NCI-H1417 (cell line): Measurements from ENCODE around the gene AFG3L2.

Experiments used
- DNase-seq, 3 experiments: peaks; one replicate each; lab custom pipeline; 2025; lab: John Stamatoyannopoulos, UW

AFG3L2 gene

DNA sequence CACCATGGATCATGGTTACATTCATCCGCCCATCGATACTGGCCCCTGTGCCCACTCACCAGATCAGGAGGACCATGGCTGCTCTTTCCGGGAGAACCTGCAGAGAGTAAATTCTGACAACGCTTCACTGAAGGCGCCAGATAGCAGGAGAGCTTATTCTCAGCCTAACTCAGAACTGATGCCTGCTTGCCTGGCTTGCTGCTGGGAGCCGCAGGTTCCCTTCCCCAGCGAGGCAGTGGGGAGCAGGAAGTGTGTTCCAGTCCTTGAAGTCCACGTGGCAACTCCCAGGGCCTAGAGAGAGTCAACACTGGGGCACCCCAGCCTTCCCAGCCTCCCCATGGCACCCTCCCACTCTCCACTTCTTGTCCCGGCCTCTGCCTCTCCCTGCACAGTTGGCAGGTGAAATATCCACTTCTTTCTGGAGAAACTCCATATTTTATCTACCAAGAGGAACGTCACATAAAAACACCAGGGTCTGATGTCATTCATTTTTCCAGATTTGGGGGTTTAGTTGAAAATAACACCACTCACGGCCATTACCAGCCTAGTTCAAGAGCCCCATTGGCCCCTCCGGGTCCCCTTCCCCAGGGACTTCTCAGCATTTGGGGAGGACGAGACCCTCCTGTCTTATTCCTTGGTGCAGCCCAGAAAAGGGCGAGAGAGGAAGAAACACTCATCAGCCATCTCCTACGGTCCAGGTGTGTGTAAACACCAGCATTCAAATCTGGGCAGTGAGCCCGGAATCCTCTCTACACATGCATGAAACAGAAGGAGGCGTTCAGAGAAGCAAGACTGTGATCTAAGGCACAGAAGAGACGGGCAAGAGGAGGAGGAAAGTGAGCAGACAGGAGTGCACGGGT, 72.4 kb downstream of the AFG3L2 start:
- peak; percentile 5 to 30 (median 5) for DNase-seq

DNA sequence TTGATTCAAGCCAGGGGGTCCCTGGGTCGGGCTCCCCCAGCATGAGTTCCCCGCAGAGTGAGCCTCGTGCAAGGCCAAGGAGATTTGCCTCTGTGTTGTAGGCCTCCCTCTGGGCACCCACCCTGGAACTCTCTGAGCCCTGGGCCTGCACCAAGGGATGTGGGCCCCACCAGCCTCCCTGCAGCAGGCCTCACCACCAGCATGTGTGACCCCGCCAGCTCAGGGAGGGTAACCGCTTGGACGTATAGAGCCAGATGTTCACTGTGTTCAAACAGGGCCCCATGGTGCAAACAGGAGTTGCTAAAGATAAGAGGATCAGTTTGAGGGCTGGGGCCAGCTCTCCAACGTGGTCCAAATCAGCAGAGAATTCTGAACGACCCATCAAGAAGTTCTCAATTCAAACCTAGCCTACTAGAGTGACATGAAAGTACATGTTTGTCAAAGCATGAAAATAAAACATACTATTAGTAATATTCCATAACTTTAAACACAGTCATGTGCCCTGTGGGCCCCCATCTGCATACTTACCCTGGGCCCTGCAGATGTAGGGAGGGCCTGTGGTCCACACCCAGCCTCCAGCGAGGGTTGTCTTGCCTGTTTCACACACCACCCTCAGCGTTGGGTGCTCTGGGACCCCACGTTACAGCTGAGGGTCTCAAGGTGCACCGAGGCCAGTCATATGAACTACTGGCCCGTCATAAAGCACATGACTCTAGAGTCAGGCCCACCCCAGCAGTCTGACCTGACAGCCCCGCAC, 74.5 kb downstream of the AFG3L2 start:
- no peak for DNase-seq

DNA sequence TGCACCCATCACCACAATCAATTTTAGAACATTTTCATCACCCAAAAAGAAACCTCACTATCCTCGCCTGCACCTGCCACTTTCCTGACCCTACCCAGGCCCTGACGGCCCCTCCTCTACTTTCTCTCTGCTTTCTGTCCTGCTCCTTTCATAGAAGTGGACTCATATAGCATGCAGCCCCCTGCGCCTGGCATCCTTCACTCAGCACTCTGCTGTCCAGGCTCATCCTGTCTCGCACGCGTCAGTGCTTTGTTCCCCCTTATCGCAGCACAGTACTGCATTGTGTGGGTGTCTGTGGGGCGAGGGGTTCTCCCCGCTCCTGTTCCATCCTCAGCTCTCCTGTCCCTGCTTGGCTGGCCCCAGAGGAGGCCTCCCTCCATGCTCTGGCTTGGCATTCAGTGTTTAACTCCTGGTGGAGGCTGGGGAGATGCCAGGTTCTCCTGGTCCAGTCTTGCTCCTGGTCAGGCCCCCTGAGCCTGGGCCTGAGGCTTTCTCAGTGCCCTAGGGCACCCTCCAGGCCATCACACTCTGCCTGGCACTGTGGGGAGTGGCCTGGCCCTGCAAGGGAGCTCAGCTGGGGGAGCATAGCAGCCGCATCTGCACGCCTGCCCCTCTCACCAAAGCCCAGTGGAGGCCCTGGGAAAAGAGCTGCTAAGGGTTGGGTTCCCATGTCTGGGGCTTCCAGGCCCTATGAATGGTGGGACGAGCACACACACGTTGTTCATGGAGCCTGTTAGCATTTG, 75.6 kb downstream of the AFG3L2 start:
- DNase-seq: no peak

DNA sequence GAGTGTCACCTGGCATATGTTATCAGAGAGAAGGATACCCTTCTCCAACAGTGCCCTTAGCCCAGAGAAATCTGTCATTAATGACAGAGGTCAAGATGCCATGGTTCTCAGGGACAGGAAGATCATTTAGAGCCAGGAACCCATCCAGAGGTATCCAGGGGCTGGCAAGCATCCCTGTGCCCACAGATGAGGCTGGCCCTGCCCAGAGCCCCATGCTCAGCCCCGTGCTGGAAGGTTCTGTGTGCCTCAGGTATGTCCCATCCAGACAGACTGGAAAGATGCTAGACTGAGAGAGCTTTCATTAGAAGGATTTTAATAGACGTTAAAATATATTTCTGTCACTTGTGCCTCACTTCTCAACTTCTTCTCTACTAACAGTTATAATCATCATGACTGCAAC, 77.2 kb downstream of the AFG3L2 start:
- no peak for DNase-seq

DNA sequence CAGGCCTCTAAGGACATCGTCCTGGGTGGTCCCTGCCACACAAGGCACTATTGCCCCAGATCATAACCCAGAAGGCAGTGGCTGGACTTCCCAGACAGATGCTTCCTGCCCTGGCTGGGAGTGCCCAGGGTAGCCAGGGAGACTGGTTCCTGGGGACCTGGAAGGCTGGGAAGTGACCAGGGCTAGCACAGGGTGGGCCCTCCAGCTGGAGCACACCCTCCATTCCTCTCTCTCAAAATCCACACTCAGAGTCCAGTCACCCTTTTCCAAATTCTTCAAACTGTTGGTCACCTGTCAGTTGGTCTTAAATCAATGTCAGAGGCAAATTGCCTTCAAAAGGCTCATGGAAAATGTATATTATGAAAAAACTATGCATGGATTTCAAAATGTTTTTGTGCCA, 80.6 kb downstream of the AFG3L2 start:
- no peak for DNase-seq

DNA sequence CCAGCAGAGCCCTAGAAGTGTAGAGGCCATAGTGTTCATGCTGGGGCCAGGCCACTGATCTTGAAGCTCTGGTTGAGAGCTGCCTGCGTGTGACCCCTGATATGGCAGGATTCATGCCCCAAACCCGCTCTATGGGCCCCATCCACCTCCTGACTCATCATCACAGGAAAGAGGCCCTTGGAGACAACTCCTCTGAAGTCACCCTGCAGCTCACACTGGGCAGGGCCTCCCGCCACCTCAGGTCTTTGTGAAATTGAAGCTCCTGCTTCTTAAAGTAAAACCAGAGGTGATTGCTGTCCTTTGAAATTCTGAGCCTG, 81.0 kb downstream of the AFG3L2 start:
- no peak for DNase-seq

DNA sequence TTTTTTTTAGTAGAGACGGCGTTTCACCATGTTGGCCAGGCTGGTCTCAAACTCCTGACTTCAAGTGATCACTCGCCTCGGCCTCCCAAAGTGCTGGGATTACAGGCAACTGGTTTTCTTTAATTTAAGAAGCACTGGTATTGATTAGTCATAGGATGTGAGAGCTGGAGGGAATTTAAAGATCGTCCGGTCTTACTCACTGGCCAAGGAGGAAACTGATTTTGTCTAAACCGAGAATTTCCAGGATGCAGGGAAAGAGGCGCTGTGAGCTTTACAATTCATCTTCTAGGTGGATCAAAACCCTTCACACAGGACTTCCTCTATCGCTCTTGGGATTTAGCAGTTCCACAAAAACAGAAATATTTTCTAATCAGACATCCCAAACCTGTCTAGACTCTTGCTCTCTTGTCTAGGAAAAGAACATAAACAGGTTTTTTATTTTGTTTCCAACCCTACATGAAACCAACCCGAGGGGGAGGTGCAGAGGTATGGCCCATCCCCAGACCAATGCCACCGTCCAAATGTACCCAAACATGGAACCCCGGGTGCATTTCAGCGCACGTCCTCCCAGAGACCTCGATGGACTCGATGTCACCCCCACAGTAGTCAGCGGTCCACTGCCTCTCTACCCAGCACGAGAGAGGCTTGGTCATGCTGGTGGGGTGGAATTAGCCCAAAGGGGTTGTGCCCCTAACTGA, 81.5 kb downstream of the AFG3L2 start:
- no peak for DNase-seq

DNA sequence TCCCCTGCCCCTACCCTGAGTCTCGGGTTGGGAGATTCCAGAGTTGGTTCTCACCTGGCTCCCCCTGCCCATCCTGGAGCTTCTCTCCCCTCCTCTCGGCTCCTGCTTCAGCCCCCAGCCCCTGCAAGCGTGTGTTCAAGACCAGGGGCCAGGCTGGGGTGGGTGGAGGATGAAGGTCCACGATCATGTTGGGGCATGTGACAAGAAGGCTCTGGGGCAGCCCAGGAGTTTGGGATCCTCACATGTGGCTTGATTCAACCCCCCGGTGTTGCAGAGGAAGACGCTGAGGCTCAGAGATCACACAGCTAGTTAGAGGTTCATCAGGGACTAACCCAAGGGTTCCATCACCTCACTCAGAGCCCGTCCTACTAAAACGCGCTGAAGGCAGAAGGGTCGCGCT, 83.2 kb downstream of the AFG3L2 start:
- DNase-seq: no peak

DNA sequence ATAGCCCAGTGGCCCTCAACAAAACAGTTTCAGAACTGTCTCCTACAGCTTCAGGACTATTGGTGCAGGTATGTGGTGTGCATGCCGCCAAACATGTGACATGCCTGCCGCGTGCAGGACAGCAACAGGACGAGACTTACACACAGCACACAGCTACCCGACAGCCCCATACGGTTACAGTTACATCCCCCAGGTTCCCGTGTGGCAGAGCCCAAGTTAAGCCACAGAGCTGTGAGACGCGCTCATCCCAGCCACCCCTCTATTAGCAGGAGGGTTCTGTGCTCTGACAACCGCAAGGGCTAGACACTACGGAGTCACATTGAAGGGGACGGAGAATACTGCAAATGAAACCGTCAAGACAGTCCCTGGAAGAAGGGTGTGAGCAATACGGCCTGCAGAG, 85.3 kb downstream of the AFG3L2 start:
- no peak for DNase-seq

DNA sequence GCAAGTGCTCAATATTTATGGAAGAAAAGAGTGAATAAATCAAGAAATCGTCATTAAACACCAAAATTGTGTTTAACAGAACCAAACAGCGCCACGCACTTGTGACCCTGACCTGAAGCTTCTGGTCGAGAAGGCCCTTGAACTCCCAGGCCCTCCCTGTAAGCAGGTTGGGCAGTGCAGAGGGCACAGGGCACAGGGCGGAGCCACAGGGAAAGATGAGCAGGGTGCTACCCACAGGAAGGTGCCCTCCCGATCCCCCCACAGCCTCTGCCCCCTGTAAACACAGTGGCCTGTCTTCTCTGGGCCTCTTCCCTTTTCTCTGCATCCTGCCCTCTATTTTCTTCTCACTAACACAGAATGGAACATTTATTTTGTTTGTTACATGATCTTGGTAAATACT, 85.9 kb downstream of the AFG3L2 start:
- DNase-seq: no peak

DNA sequence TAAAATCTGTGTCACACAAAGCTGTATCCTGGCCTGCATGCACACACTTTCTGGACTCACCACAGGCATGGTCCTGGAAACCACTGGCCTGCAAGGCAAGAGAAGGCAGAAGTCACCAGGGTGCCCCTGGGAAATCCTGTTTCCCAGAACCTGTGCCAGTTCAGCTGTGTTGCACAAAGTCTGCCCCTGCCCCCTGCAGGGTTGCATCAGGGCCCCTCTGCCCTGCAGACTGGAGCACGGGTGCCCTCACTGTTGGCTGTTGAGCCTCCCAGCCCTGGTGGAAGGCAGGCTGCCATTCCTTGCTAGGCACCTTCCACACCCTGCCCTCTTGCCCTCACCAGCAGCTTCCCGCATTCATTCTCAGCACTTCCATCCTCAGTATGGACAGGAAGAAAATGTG, 86.9 kb downstream of the AFG3L2 start:
- no peak for DNase-seq

DNA sequence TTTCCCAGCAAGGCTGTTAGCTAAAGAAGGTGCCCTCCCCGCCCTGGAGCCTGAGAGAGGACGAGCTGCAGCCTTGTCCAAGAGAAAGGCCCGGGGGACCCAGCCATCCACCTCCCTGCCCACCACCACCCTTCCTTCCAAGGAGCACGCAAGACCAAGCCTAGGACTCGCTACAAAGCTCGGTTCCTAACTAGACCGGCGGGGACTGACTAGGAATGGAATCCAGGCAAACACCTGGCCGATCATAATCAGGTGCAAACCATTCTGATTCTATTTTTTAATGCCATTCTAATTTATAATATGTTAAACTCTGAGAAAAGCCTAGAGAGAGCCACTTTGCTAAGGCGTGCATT, 88.6 kb downstream of the AFG3L2 start:
- no peak for DNase-seq

DNA sequence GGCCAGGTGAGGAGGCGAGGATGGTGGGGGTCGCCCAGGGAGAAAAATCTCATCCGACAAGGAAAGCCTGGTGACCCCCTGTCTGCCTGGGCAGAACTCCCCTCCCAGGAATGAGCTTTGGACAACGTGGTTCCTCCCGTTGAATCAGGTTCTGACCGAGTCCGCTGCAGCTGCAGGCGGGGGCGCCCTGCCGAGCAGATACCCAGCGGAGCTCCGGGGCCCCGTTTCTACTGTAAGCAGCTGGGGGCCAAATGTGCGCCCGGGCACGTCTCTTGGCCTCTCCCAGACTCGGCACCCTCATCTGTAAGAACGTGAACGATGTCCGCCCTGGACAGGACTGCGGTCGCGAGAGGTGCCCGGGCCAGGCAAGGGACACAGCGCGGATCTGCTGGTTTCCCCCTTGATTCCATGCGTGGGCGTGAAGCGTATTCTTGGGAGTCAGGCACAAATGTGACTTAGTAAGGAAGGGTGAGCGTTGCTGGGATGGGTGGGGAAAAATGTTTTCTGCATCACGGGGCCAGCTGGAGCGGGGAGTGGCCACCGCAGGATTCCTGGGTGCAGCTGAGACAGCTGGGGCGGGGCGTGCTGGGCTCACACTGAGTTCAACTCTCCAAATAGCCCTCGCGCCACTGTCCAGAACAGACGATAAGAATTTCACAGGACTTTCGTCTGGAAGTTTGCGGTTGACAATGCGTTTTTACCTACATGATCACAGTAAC, 89.2 kb downstream of the AFG3L2 start:
- DNase-seq: peak in 2 of 3 experiments; percentile 36 to 52

DNA sequence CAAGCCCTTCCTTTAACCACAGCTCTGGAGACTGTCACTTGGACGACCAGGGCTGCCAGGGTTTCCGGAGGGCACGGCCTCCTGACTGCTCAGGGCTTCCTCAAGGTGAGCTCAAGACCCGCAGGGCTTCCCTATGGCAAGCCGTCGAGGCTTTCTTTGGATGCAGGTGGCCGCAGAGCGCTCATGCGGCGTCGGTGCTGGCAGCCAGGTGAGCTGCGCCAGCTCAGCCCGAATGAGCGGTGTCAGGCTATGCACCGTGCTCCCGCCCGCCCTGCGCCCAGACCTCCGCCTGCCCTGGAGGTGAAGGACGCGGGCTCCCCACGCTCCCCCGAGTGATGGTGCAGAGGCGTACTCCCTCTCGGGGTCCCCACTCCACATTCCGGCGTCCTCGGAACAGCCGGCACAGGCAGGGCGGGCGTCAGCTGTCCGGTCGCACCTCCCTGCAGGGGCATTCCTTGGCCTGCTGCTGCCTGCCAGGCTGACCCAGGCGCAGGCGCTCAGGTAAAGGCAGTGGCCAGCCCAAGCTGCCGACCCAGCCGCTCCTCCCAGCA, 89.8 kb downstream of the AFG3L2 start:
- DNase-seq: peak in 2 of 3 experiments; percentile 31 to 52

DNA sequence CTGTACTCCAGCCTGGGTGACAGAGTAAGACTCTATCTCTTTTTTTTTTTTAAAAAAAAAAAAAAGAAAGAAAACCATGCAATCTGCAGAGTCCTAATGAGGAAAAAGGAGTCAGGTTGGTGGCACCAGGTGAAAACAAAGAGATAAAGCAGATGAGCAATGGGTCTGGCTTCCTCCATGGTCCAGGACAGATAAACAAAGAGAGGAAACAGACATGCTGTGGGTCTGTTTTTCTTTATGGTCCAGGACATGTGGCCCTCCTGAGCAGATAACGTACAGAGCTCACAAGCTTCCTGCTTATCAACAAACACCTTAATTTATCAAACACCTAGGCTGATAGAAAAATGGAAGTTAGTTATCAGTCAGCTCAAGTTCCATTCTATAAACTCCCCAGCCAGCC, 93.4 kb downstream of the AFG3L2 start:
- DNase-seq: no peak

DNA sequence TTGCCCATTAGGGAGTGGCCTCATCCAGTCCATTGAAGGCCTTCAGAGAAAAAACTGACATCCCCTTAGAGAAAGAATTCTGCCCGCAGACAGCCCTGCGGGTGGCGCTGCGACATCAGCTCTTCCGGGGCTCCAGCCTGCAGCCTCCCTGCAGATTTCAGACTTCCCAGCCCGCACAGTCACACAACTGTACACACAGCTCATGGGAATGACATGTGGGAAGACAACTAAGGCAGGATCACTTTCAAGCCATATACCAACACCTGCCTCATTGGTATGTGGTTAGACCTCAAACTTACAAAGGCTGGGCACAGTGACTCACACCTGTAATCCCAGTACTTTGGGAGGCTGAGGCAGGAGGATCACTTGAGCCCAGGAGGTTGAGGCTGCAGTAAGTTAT, 93.8 kb downstream of the AFG3L2 start:
- DNase-seq: no peak

DNA sequence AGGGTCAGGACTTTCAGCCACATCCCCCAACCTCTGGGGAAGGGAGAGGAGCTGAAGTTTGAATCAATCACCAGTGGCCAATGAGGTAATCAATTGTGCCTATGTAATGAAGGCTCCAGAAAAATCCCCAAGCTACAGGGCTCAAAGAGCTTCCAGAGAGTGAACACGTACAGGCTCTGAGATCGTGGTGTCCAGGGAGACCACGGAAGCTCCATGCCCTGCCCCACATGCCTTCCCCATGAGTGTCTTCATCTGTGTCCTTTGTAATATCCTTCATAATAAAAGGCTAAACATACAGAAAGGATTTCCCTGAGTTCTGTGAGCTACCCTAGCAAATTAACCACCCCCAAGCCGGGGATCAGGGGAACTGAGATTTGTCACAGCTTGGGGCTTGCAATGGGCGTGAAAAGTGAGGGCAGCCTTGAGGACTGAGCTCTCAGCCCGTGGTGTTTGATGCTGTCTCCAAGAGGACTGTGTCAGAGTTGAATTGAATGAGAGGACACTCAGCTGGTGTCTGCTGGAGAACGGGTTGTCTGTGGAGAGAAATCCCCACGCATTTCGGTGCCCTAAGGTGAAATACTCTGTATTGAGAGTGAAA, 94.5 kb downstream of the AFG3L2 start:
- DNase-seq: no peak

DNA sequence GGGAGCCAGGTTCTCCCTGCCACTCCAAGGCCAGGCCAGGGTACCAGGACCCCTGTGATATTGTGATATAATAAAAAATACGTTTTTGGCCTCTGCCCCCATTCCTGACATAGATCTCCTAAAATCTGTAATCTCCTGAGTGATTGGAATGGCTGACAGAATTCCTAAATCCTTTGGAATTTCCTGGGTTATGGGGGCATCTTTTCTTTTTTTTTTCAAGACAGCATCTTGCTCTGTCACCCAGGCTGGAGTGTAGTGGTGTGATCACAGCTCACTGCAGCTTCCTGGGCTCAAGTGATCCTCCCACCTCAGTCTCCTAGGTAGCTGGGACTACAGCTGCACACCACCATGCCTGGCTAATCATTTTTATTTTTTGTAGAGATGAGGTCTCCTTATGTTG, 95.2 kb downstream of the AFG3L2 start:
- DNase-seq: no peak

DNA sequence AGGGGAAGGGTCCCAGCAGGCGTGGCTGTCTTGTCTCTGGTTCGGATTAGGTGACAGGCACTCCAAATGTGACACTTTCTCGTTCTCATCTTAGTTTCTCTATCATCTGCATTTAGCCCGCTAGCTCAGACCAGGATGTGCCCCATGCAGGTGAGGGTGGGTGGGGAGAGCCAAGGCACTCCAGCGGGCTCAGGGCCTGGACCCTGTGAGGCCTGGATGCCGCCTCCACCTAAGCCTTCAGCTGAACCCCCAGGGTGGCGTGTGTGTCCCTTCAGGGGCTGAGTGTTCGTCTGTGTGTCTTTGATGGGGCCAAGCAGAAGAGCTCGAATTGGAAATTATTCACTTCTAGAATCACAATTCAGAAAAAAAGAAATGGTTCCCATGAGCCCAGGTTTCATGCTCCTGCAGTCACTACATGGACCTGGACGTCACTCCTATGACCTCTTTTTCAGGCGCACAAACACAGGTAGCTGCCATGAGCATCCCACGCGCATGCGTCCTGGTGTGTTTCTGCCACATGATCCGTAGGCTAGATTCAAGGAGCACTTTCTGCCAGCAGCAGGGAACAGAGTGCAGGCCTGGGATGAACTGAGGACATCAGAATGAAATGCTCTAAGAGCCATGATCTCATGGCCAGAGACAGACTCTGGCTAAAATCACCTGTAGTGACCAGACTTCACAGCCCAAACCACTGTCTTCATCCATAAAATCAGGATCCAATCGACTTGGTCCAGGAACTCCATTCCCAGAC, 97.1 kb downstream of the AFG3L2 start:
- no peak for DNase-seq
